Chondrocyte (in vitro differentiated cells): Measurements from ENCODE around the gene UTP25. TPM values are rescaled to one million over a fixed set of nuclear protein-coding genes. Genes with fewer than 3 reads are reported as not detected.

ENCODE experiments used
- DNase-seq: peaks from one replicate; pipeline ENCODE4 v3.0.0; 2021; ENCODE audit warnings: mixed read lengths, low spot score
- H3K27ac Mint-ChIP-seq: one replicate; pipeline ENCODE4 v1.8.0; 2021; ENCODE audit warnings: mild to moderate bottlenecking, moderate library complexity, mixed read lengths; ENCODE audit not compliant: unreplicated experiment
- H3K27me3 Mint-ChIP-seq: 2 replicates; pipeline ENCODE4 v1.8.0; 2021; ENCODE audit warnings: low read depth, mixed read lengths
- H3K36me3 Mint-ChIP-seq: 2 replicates; pipeline ENCODE4 v1.8.0; 2021; ENCODE audit warnings: low read depth, mixed read lengths
- H3K4me1 Mint-ChIP-seq: 2 replicates; pipeline ENCODE4 v1.8.0; 2021; ENCODE audit warnings: low read depth, mild to moderate bottlenecking, mixed read lengths
- H3K4me3 Mint-ChIP-seq: one replicate; pipeline ENCODE4 v1.8.0; 2021; ENCODE audit warnings: mild to moderate bottlenecking, moderate library complexity, mixed read lengths; ENCODE audit not compliant: unreplicated experiment
- H3K9me3 Mint-ChIP-seq: 2 replicates; pipeline ENCODE4 v1.8.0; 2021; ENCODE audit warnings: low read depth, mixed read lengths
- CTCF ChIP-seq: fragments of 200-600 bp; sonication (generic); IDR thresholded peaks from 2 replicates; pipeline ENCODE4 v1.5.0; 2021; ENCODE audit warnings: antibody characterized with exemption, mild to moderate bottlenecking, moderate library complexity
- total RNA-seq: library from RNA; stranded (reverse); gene quantifications from 3 replicates; pipeline ENCODE4 v1.2.1, GENCODE V29; 2021

The UTP25 gene
- total RNA-seq, 1 donor from 2014 or later, result 6.4 TPM

GRCh38 chr1:209840611-209841010 lies 12.8 kb downstream of the UTP25 start:
- H3K27me3 Mint-ChIP-seq, result no peaks in the 10 kb centered on the region
- H3K27ac Mint-ChIP-seq, result peak overlapping the region; percentile 99
- peak overlapping the region; percentile 52 for H3K4me3 Mint-ChIP-seq
- H3K9me3 Mint-ChIP-seq, result no peaks in the 10 kb centered on the region
- TF ChIP-seq CTCF, result no peak
- DNase-seq, result no peak
- H3K4me1 Mint-ChIP-seq, result peaks cover 42% of the 10 kb centered on the region
- H3K36me3 Mint-ChIP-seq, result peaks cover 19% of the 10 kb centered on the region

- Mint-ChIP-seq H3K4me1 (peaks cover 20% of the 10 kb centered on the region), H3K27ac (no peak overlapping the region), H3K4me3 (no peak overlapping the region), H3K27me3 (no peaks in the 10 kb centered on the region), H3K9me3 (no peaks in the 10 kb centered on the region), H3K36me3 (peaks cover 25% of the 10 kb centered on the region)
- DNase-seq, result no peak
- no peak for TF ChIP-seq CTCF
These were observed 17.1 kb downstream of the UTP25 start for GRCh38 chr1:209844695-209845407.

GRCh38 chr1:209845408-209845725 lies 17.6 kb downstream of the UTP25 start:
- Mint-ChIP-seq H3K9me3 (no peaks in the 10 kb centered on the region), H3K4me1 (peaks cover 19% of the 10 kb centered on the region), H3K27me3 (no peaks in the 10 kb centered on the region), H3K36me3 (peaks cover 24% of the 10 kb centered on the region), H3K4me3 (no peak overlapping the region), H3K27ac (no peak overlapping the region)
- no peak for TF ChIP-seq CTCF
- DNase-seq, result no peak

- Mint-ChIP-seq H3K9me3 (no peaks in the 10 kb centered on the region), H3K4me3 (no peak overlapping the region), H3K27ac (no peak overlapping the region), H3K27me3 (no peaks in the 10 kb centered on the region), H3K36me3 (peaks cover 21% of the 10 kb centered on the region), H3K4me1 (peaks cover 11% of the 10 kb centered on the region)
- no peak for DNase-seq
- no peak for TF ChIP-seq CTCF
These were observed 21.6 kb downstream of the UTP25 start for GRCh38 chr1:209849388-209849787.

GRCh38 chr1:209850342-209850979 lies 22.7 kb downstream of the UTP25 start:
- peaks cover 21% of the 10 kb centered on the region for H3K36me3 Mint-ChIP-seq
- no peak for DNase-seq
- H3K27ac Mint-ChIP-seq, result peak overlapping the region; percentile 18
- peaks cover 11% of the 10 kb centered on the region for H3K4me1 Mint-ChIP-seq
- no peaks in the 10 kb centered on the region for H3K27me3 Mint-ChIP-seq
- H3K9me3 Mint-ChIP-seq, result no peaks in the 10 kb centered on the region
- TF ChIP-seq CTCF, result peak; percentile 83
- no peak overlapping the region for H3K4me3 Mint-ChIP-seq
